A673 (cell line): ENCODE data around the gene BASP1.

Experiments
- CTCF ChIP-seq: fragments of 300-800, 200-600 bp; sonication (generic); conservative IDR thresholded peaks from 2 replicates; pipeline ENCODE4 v1.5.1; 2017; ENCODE audit warnings: low read depth, mild to moderate bottlenecking, antibody characterized with exemption, low read length, moderate library complexity, mixed read lengths
- EZH2 ChIP-seq: fragments of 200-600 bp; sonication (generic); IDR thresholded peaks from 2 replicates; pipeline ENCODE4 v1.6.1; 2017; ENCODE audit warnings: borderline replicate concordance, low read depth, mild to moderate bottlenecking, mixed read lengths, antibody characterized with exemption, low read length; ENCODE audit not compliant: poor library complexity, severe bottlenecking

- no peak for TF ChIP-seq EZH2
- no peak for TF ChIP-seq CTCF
These were observed 43.6 kb downstream of the BASP1 start for GRCh38 chr5:17261075-17261474.
